Neural cell (in vitro differentiated cells): Measurements from ENCODE around the gene SLC26A3. TPM values are rescaled to one million over a fixed set of nuclear protein-coding genes. Genes with fewer than 3 reads are reported as not detected.

Experiments used
- H2AFZ ChIP-seq: fragments of 200-600, 300-800 bp; sonication (generic), shearing (Covaris generic); 2 replicates; pipeline ENCODE4 v1.6.0; 2014; ENCODE audit warnings: low read depth, mild to moderate bottlenecking, antibody characterized with exemption, low read length, moderate library complexity
- H3F3A ChIP-seq: fragments of 200-600 bp; shearing (Covaris generic); 2 replicates; pipeline ENCODE4 v1.6.1; 2016; ENCODE audit warnings: mild to moderate bottlenecking, moderate library complexity, mixed read lengths, antibody characterized with exemption, low read length; ENCODE audit not compliant: insufficient read depth, poor library complexity, severe bottlenecking
- H3K27ac ChIP-seq: fragments of 200-600, 300-800 bp; sonication (generic), shearing (Covaris generic); 2 replicates; pipeline ENCODE4 v1.5.1; 2014; ENCODE audit warnings: mild to moderate bottlenecking, low read length, moderate library complexity
- H3K27me3 ChIP-seq: fragments of 300-800, 200-600 bp; sonication (generic), shearing (Covaris generic); 2 replicates; pipeline ENCODE4 v1.6.0; 2014; ENCODE audit warnings: mild to moderate bottlenecking, low read depth, low read length, moderate library complexity; ENCODE audit not compliant: insufficient read depth
- H3K36me3 ChIP-seq: fragments of 300-800, 200-600 bp; sonication (generic), shearing (Covaris generic); 2 replicates; pipeline ENCODE4 v1.5.1; 2014; ENCODE audit warnings: mild to moderate bottlenecking, antibody characterized with exemption, low read length, moderate library complexity; ENCODE audit not compliant: insufficient read depth
- H3K4me2 ChIP-seq: fragments of 300-800, 200-600 bp; sonication (generic), shearing (Covaris generic); 2 replicates; pipeline ENCODE4 v1.6.0; 2014; ENCODE audit warnings: mild to moderate bottlenecking, low read length
- H3K4me3 ChIP-seq: fragments of 300-800, 200-600 bp; sonication (generic), shearing (Covaris generic); 2 replicates; pipeline ENCODE4 v1.5.1; 2014; ENCODE audit warnings: mild to moderate bottlenecking, low read length, moderate library complexity
- H3K79me2 ChIP-seq: fragments of 200-600 bp; shearing (Covaris generic); replicated peaks from 2 replicates; pipeline ENCODE4 v1.6.0; 2014; ENCODE audit warnings: mild to moderate bottlenecking, low read length, moderate library complexity; ENCODE audit not compliant: insufficient read depth
- H3K9ac ChIP-seq: fragments of 300-800, 200-600 bp; sonication (generic), shearing (Covaris generic); 2 replicates; pipeline ENCODE4 v1.6.1; 2016; ENCODE audit warnings: mild to moderate bottlenecking, low read length, mixed read lengths
- H3K9me2 ChIP-seq: fragments of 200-600 bp; shearing (Covaris generic); 2 replicates; pipeline ENCODE4 v1.6.1; 2016; ENCODE audit warnings: mild to moderate bottlenecking, low read length, mixed read lengths; ENCODE audit not compliant: insufficient read depth
- H3K9me3 ChIP-seq: fragments of 200-600, 300-800 bp; sonication (generic), shearing (Covaris generic); 2 replicates; pipeline ENCODE4 v1.6.1; 2016; ENCODE audit warnings: mild to moderate bottlenecking, mixed run types, low read length, moderate library complexity, mixed read lengths
- H4K20me1 ChIP-seq: fragments of 200-600 bp; shearing (Covaris generic); 2 replicates; pipeline ENCODE4 v1.6.1; 2016; ENCODE audit warnings: mild to moderate bottlenecking, mixed run types; ENCODE audit not compliant: insufficient read depth
- CTCF ChIP-seq: fragments of 450-650 bp; IDR thresholded peaks from 2 replicates; pipeline ENCODE4 v1.5.1; 2014; ENCODE audit warnings: antibody characterized with exemption, mild to moderate bottlenecking, moderate library complexity; ENCODE audit not compliant: poor library complexity, severe bottlenecking
- EP300 ChIP-seq: fragments of 450-650 bp; conservative IDR thresholded peaks from 2 replicates; pipeline ENCODE4 v1.6.1; 2014; ENCODE audit warnings: antibody characterized with exemption, mild to moderate bottlenecking, moderate library complexity; ENCODE audit not compliant: poor library complexity, severe bottlenecking
- EZH2 ChIP-seq: fragments of 200-600, 300-800 bp; shearing (Covaris generic), sonication (generic); IDR thresholded peaks from 2 replicates; pipeline ENCODE4 v1.6.1; 2014; ENCODE audit warnings: antibody characterized with exemption, low read length, borderline replicate concordance, mild to moderate bottlenecking; ENCODE audit not compliant: insufficient read depth, poor library complexity, severe bottlenecking
- MXI1 ChIP-seq: fragments of 450-650 bp; conservative IDR thresholded peaks from 2 replicates; pipeline ENCODE4 v1.6.1; 2014; ENCODE audit warnings: antibody characterized with exemption, mild to moderate bottlenecking; ENCODE audit not compliant: poor library complexity, severe bottlenecking
- POLR2AphosphoS5 ChIP-seq: IDR thresholded peaks from 2 replicates; pipeline ENCODE4 v1.6.1; 2012
- RAD21 ChIP-seq: fragments of 450-650 bp; conservative IDR thresholded peaks from 2 replicates; pipeline ENCODE4 v1.6.1; 2014; ENCODE audit warnings: antibody characterized with exemption, mild to moderate bottlenecking, moderate library complexity
- SMC3 ChIP-seq: fragments of 450-650 bp; conservative IDR thresholded peaks from 2 replicates; pipeline ENCODE4 v1.6.1; 2014; ENCODE audit warnings: antibody characterized with exemption, mild to moderate bottlenecking, moderate library complexity; ENCODE audit not compliant: poor library complexity
- TAF1 ChIP-seq: IDR thresholded peaks from 2 replicates; pipeline ENCODE4 v1.6.1; 2012; ENCODE audit warnings: low read depth
- polyA plus RNA-seq: library from polyadenylated mRNA; depleted of rRNA; stranded (reverse); fragments of >200 nt; gene quantifications from 2 replicates; pipeline ENCODE4 v1.2.3, GENCODE V29; 2014
- TF ChIP-seq, protein P1 (sequence below): IDR thresholded peaks from 2 replicates; pipeline ENCODE4 v1.6.1; 2012; ENCODE audit warnings: borderline replicate concordance

SLC26A3 gene
- polyA plus RNA-seq, 1 donor from 2014 or later: not detected

GRCh38 chr7:107725138-107725740, 77.8 kb downstream of the SLC26A3 start:
- H3F3A ChIP-seq: no peaks in the 10 kb centered on the region
- H4K20me1 ChIP-seq: no peaks in the 10 kb centered on the region
- no peaks in the 10 kb centered on the region for H3K79me2 ChIP-seq
- H3K9me2 ChIP-seq: no peaks in the 10 kb centered on the region
- H2AFZ ChIP-seq: no peak overlapping the region
- H3K9me3 ChIP-seq: no peaks in the 10 kb centered on the region
- H3K9ac ChIP-seq: no peak overlapping the region
- H3K27me3 ChIP-seq: no peaks in the 10 kb centered on the region
- no peaks in the 10 kb centered on the region for H3K36me3 ChIP-seq
- H3K4me2 ChIP-seq: no peak overlapping the region
- H3K27ac ChIP-seq: no peak overlapping the region
- TF ChIP-seq CTCF: peak; percentile 83
- peak; percentile 86 for TF ChIP-seq RAD21
- TF ChIP-seq EZH2: no peak
- peak; percentile 91 for TF ChIP-seq SMC3
- TF ChIP-seq, protein P1, sequence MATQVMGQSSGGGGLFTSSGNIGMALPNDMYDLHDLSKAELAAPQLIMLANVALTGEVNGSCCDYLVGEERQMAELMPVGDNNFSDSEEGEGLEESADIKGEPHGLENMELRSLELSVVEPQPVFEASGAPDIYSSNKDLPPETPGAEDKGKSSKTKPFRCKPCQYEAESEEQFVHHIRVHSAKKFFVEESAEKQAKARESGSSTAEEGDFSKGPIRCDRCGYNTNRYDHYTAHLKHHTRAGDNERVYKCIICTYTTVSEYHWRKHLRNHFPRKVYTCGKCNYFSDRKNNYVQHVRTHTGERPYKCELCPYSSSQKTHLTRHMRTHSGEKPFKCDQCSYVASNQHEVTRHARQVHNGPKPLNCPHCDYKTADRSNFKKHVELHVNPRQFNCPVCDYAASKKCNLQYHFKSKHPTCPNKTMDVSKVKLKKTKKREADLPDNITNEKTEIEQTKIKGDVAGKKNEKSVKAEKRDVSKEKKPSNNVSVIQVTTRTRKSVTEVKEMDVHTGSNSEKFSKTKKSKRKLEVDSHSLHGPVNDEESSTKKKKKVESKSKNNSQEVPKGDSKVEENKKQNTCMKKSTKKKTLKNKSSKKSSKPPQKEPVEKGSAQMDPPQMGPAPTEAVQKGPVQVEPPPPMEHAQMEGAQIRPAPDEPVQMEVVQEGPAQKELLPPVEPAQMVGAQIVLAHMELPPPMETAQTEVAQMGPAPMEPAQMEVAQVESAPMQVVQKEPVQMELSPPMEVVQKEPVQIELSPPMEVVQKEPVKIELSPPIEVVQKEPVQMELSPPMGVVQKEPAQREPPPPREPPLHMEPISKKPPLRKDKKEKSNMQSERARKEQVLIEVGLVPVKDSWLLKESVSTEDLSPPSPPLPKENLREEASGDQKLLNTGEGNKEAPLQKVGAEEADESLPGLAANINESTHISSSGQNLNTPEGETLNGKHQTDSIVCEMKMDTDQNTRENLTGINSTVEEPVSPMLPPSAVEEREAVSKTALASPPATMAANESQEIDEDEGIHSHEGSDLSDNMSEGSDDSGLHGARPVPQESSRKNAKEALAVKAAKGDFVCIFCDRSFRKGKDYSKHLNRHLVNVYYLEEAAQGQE: no peak
- no peak for TF ChIP-seq POLR2AphosphoS5
- H3K4me3 ChIP-seq: no peak overlapping the region

GRCh38 chr7:107723255-107723654, 79.8 kb downstream of the SLC26A3 start:
- Histone ChIP-seq H3K4me2 (no peak overlapping the region), H3K36me3 (no peaks in the 10 kb centered on the region), H3K79me2 (no peaks in the 10 kb centered on the region), H3K27me3 (no peaks in the 10 kb centered on the region), H2AFZ (no peak overlapping the region), H3K9me3 (no peaks in the 10 kb centered on the region), H3K27ac (no peak overlapping the region), H3K9ac (no peak overlapping the region), H3K9me2 (no peaks in the 10 kb centered on the region), H3F3A (no peaks in the 10 kb centered on the region), H4K20me1 (no peaks in the 10 kb centered on the region), H3K4me3 (no peak overlapping the region)
- TF ChIP-seq, protein P1: no peak
- TF ChIP-seq TAF1 (no peak), RAD21 (no peak), SMC3 (no peak), MXI1 (no peak), EZH2 (no peak), EP300 (no peak), POLR2AphosphoS5 (no peak), CTCF (no peak)
